Measurements from ENCODE around the gene OLIG2. TPM values are rescaled to one million over a fixed set of nuclear protein-coding genes. Genes with fewer than 3 reads are reported as not detected.

Gene OLIG2
- total and polyA plus RNA-seq, 2 donors (not counting 3 experiments of a cell fraction or from before 2014, with no cell fraction given): not detected

- Histone ChIP-seq H3K4me1 (ENCODE audit: control insufficient read depth, extremely low read depth, insufficient read depth, low read length) (no peaks in the 10 kb centered on the region), H3K79me2 (ENCODE audit: control insufficient read depth, insufficient read depth, low read length) (no peaks in the 10 kb centered on the region), H3K9me1 (replicated peaks; ENCODE audit: control insufficient read depth, extremely low read depth, insufficient read depth, low read length) (no peaks in the 10 kb centered on the region), H3K4me3 (replicated peaks in 1 of 3; ENCODE audit: insufficient read depth in 1 of 3, low read depth in 1 of 3, low read length in 3 of 3) (no peak overlapping the region), H3K36me3 (ENCODE audit: control insufficient read depth in 2 of 2, extremely low read depth in 1 of 2, insufficient read depth in 2 of 2, low read length in 2 of 2) (no peaks in the 10 kb centered on the region), H4K20me1 (replicated peaks; ENCODE audit: control insufficient read depth, extremely low read depth, insufficient read depth, low read length) (no peaks in the 10 kb centered on the region), H3K4me2 (ENCODE audit: insufficient read depth, low read length) (no peak overlapping the region), H3K9me3 (replicated peaks; ENCODE audit: control insufficient read depth, insufficient read depth, low read length) (no peaks in the 10 kb centered on the region), H3K27me3 (ENCODE audit: control insufficient read depth in 2 of 2, insufficient read depth in 2 of 2, low read length in 2 of 2) (peaks cover 2 to 3% of the 10 kb centered on the region in 2 experiments), H3K27ac (ENCODE audit: insufficient read depth, low read depth, low read length) (no peak overlapping the region), H2AFZ (ENCODE audit: low read depth, low read length) (no peak overlapping the region), H3K9ac (replicated peaks; ENCODE audit: extremely low read depth, insufficient read depth, low read length) (no peak overlapping the region)
- DNase-seq (ENCODE audit: low read depth, low spot score) (no peak), FAIRE-seq (no peak)
- dilution Hi-C loops (cut with MboI; ENCODE audit: extremely low pct_ligation_motif_present, low sequenced_read_pairs): no loop called here
- no TSS peak for BruUV-seq (replicated peaks)
- CTCF ChIA-PET: interaction anchor here (0.9 to 1.5 kb wide), 2 partner anchors 17 to 37 kb away, joined by 4 to 9 read pairs; no protein-coding TSS in a partner anchor
- POLR2A ChIA-PET: no interaction called here
- intact Hi-C loops (cut with micrococcal nuclease): no loop called here
- TF ChIP-seq MYC (IDR thresholded peaks at IDR 0.05; ENCODE audit: low read depth, low read length) (no peak), POLR2AphosphoS5 (IDR thresholded peaks at IDR 0.05; ENCODE audit: insufficient read depth, low read depth, low read length) (no peak), POLR2A (IDR thresholded peaks at IDR 0.05; ENCODE audit: low read depth, low read length) (no peak), GATA2 (IDR thresholded peaks at IDR 0.05; ENCODE audit: insufficient read depth, insufficient read length, low read depth, low read length) (no peak), EZH2 (IDR thresholded peaks at IDR 0.05; ENCODE audit: borderline replicate concordance, low read depth, low read length, severe bottlenecking) (no peak), CTCF (IDR thresholded peaks at IDR 0.05; ENCODE audit: extremely low read depth in 1 of 2, insufficient read depth in 1 of 2, low read depth in 1 of 2, low read length in 2 of 2) (no peak), FOS (IDR thresholded peaks at IDR 0.05; ENCODE audit: borderline replicate concordance, insufficient read depth, low read length) (no peak), JUN (IDR thresholded peaks at IDR 0.05; ENCODE audit: borderline replicate concordance, insufficient read depth, insufficient read length, low read depth) (no peak), MAX (IDR thresholded peaks at IDR 0.05; ENCODE audit: insufficient read depth, insufficient read length) (no peak)
Measured at GRCh38 chr21:32976791-32977190, 48.9 kb upstream of the OLIG2 start.

Measured in endothelial cell of umbilical vein (primary cell).